SK-N-SH (cell line): ENCODE data around the gene SLN.

Source experiments
- TF ChIP-seq, protein P1 (sequence below): IDR thresholded peaks from 2 replicates; pipeline ENCODE4 v1.4.0; 2012; ENCODE audit warnings: low read depth
- TF ChIP-seq, protein P2 (sequence below): fragments of 200-600 bp; sonication (generic); IDR thresholded peaks from 2 replicates; pipeline ENCODE4 v1.6.1; 2017; ENCODE audit warnings: antibody characterized with exemption, mild to moderate bottlenecking, moderate library complexity

DNA sequence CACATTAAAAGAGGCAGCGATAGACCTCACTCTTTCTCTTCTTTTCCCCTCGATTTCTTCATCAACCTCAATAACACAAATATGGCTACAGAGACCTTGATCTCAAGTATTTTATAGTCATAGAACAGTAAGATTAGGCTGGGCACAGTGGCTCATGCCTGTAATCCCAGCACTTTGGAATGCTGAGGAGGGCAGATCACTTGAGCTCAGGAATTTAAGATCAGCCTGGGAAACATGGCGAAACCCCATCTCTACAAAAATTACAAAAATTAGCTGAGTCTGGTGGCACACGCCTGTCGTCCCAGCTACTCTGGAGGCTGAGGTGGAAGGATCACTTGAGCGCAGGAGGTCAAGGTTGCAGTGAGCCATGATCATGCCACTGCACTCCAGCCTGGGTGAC is 14.6 kb downstream of the SLN start:
- TF ChIP-seq, protein P1, sequence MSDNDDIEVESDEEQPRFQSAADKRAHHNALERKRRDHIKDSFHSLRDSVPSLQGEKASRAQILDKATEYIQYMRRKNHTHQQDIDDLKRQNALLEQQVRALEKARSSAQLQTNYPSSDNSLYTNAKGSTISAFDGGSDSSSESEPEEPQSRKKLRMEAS: no peak
- TF ChIP-seq, protein P2, sequence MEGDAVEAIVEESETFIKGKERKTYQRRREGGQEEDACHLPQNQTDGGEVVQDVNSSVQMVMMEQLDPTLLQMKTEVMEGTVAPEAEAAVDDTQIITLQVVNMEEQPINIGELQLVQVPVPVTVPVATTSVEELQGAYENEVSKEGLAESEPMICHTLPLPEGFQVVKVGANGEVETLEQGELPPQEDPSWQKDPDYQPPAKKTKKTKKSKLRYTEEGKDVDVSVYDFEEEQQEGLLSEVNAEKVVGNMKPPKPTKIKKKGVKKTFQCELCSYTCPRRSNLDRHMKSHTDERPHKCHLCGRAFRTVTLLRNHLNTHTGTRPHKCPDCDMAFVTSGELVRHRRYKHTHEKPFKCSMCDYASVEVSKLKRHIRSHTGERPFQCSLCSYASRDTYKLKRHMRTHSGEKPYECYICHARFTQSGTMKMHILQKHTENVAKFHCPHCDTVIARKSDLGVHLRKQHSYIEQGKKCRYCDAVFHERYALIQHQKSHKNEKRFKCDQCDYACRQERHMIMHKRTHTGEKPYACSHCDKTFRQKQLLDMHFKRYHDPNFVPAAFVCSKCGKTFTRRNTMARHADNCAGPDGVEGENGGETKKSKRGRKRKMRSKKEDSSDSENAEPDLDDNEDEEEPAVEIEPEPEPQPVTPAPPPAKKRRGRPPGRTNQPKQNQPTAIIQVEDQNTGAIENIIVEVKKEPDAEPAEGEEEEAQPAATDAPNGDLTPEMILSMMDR: no peak
